HG03095 (cell line): ENCODE data around the gene JMJD4.

Experiments used
- ATAC-seq: cut with Tn5 transposase; IDR thresholded peaks from one replicate; pipeline ENCODE4 v1.9.1; 2021; ENCODE audit warnings: moderate library complexity; ENCODE audit not compliant: unreplicated experiment

The JMJD4 gene

GRCh38 chr1:227753999-227754711 is 19.1 kb upstream of the JMJD4 start:
- no peak for ATAC-seq

GRCh38 chr1:227749916-227750710 is 15.0 kb upstream of the JMJD4 start:
- ATAC-seq: no peak

- ATAC-seq: no peak
These were observed 14.1 kb upstream of the JMJD4 start for GRCh38 chr1:227749225-227749624.

DNA sequence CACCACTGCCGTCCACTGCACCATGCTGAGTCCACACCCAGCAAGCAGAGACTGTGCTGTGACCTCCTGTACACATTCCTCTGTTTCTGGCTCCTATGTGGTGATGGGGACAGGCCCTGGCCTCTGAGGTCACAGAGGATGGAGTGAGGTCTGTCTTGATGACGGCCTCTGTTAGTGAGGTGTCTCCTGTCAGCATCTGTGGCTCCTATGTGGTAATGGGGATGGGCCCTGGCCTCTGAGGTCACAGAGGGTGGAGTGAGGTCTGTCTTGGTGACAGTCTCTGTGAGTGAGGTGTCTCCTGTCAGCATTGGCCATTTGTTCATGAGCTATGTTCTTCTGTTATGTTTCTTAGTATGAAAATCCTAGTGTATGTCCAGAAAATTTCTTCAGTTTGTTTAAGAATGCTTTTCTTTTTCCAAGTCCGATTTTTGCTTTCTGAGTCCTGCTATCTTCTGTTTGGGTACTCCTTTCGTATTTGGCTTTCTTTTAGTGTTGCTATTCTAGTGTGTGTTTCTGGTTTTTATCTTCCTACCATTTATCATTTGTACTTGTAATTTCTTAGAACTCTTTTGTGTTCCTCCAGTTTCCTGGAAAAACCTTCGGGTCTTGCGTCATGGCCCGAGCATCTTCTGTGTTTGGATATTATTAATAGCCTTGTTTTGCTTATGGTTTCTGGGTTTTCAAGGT is 13.5 kb upstream of the JMJD4 start:
- no peak for ATAC-seq

- ATAC-seq: no peak
These were observed 12.9 kb upstream of the JMJD4 start for GRCh38 chr1:227747948-227748495.

DNA sequence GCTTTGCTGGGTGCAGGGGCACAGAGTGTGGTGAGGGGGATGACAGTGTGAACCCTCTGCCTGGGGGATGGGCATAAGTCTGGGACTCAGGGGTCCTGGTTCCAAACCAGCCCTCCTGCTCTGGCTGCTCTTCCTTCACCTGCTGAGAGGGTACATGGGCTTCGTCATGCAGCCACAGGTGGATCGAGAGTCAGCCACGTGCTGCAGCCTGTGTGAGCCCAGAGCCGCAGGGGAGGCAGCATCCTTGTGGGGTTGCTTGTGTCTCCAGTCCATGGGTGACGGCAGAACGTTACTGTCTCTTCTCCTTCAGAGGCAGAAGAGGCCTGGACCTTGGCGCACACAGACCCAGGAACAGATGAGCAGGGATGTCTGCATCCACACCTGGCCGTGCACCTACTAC is 12.3 kb upstream of the JMJD4 start:
- ATAC-seq: no peak

GRCh38 chr1:227746676-227747075 is 11.6 kb upstream of the JMJD4 start:
- no peak for ATAC-seq

- ATAC-seq: no peak
These were observed 10.6 kb upstream of the JMJD4 start for GRCh38 chr1:227745568-227746265.

GRCh38 chr1:227744668-227745067 is 9.6 kb upstream of the JMJD4 start:
- ATAC-seq: no peak

GRCh38 chr1:227742738-227743715 is 7.9 kb upstream of the JMJD4 start:
- ATAC-seq: no peak

- no peak for ATAC-seq
These were observed 6.2 kb upstream of the JMJD4 start for GRCh38 chr1:227741166-227741870.

- ATAC-seq: no peak
These were observed 5.4 kb upstream of the JMJD4 start for GRCh38 chr1:227740401-227740960.

- ATAC-seq: no peak
These were observed 4.5 kb upstream of the JMJD4 start for GRCh38 chr1:227739636-227740035.

GRCh38 chr1:227738820-227739219 is 3.7 kb upstream of the JMJD4 start:
- no peak for ATAC-seq

DNA sequence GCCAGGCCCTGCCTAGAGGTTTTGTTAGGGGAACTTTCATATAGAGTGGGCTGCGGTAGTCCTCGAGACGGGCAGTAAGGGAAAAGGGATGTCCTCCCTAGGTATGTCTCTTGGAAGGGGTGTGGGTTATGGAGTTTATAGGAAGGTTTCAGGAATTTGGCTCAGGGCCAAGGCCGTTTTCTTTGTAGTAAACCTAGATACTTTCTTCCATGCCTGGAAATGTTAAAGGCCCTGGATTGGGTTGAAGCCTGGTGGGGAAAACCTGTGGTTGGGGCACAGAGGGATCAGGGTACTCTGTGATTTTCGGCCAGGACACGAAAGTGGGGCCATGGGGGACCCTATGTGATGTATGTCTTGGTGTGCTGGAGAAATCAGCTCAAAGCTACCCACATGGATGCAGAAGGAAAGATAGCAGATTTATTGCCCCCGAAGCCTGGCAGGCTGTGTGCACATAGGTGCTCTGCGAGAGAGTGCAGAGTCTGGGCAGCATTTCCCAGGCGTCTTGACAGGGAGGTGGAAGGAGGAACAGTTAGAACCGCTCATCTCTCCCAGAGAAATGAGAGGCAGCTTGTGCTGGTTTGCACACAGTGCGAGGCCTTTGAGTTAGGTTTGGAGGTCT is 1.8 kb upstream of the JMJD4 start:
- no peak for ATAC-seq

GRCh38 chr1:227735539-227736285 is 610 bp upstream of the JMJD4 start:
- ATAC-seq: no peak

DNA sequence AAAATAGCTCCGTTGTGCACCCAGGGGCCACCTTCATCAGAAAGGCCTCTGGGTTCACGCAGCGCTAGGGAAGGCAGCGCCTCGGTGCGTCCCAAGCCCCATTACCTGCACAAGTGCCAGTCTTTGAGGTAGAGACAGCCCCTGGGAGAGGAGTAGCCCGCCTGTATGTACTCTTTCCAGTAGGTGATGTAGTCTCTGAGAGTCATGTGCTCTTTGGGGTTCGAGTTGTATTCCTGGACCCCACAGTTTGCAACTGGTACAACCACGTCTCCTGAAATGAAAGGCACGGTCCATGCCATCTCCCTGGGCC is 601 bp downstream of the JMJD4 start:
- peak; percentile 3 for ATAC-seq
